Measurements from ENCODE around the gene NR6A1.

- no peak for TF ChIP-seq CTCF (IDR thresholded peaks at IDR 0.05)
- TF ChIP-seq POLR2A (IDR thresholded peaks at IDR 0.05): no peak
These were observed 275.7 kb downstream of the NR6A1 start for GRCh38 chr9:124495126-124496074.
